ENCODE results near the gene MUC4. TPM values are rescaled to one million over a fixed set of nuclear protein-coding genes. Genes with fewer than 3 reads are reported as not detected.
"Not testable (repeated sequence)": the region's sequence is repeated elsewhere in the genome, so short reads cannot be mapped to it uniquely, and the experiment has no call there.

Gene MUC4
- total and polyA plus RNA-seq, 3 experiments from 2014 or later: 0.24 to 0.35 TPM; not detected in 1

GRCh38 chr3:195711813-195712534 is 99.8 kb downstream of the MUC4 start:
- ChIA-PET POLR2A (no interaction called here), CTCF (no interaction called here)
- Histone ChIP-seq H3K9me3 (ENCODE audit: low read length) (no peaks in the 10 kb centered on the region), H3K27me3 (ENCODE audit: insufficient read depth, low read length, poor library complexity, severe bottlenecking) (no peaks in the 10 kb centered on the region), H3K4me1 (ENCODE audit: insufficient read depth, low read length) (no peaks in the 10 kb centered on the region), H3K4me3 (ENCODE audit: low read length) (no peak overlapping the region), H3K27ac (ENCODE audit: low read depth, low read length) (no peak overlapping the region), H3K36me3 (ENCODE audit: insufficient read depth, low read length) (peaks cover 16% of the 10 kb centered on the region)
- H3K4me1 Mint-ChIP-seq: no peaks in the 10 kb centered on the region
- peaks cover 25 to 46% (median 40%) of the 10 kb centered on the region in 3 donors for H3K36me3 Mint-ChIP-seq
- H3K4me3 Mint-ChIP-seq: no peak overlapping the region
- no peak overlapping the region for H3K27ac Mint-ChIP-seq
- peak in 1 of 5 donors; percentile 19 for DNase-seq
- no peaks in the 10 kb centered on the region for H3K9me3 Mint-ChIP-seq
- no peaks in the 10 kb centered on the region for H3K27me3 Mint-ChIP-seq

- H3K9me3 ChIP-seq (ENCODE audit: low read length); DNase-seq; H3K9me3 Mint-ChIP-seq; H3K4me1 ChIP-seq (ENCODE audit: insufficient read depth, low read length); POLR2A ChIA-PET; CTCF ChIA-PET; H3K27ac Mint-ChIP-seq; H3K4me3 ChIP-seq (ENCODE audit: low read length); H3K27me3 Mint-ChIP-seq; H3K4me1 Mint-ChIP-seq; H3K27ac ChIP-seq (ENCODE audit: low read depth, low read length); H3K27me3 ChIP-seq (ENCODE audit: insufficient read depth, low read length, poor library complexity, severe bottlenecking); H3K4me3 Mint-ChIP-seq: not testable (repeated sequence)
- peaks cover 25 to 46% (median 40%) of the 10 kb centered on the region in 3 donors for H3K36me3 Mint-ChIP-seq
- H3K36me3 ChIP-seq (ENCODE audit: insufficient read depth, low read length): peaks cover 16% of the 10 kb centered on the region
These were observed 100.5 kb downstream of the MUC4 start for GRCh38 chr3:195711091-195711812.

GRCh38 chr3:195710126-195710905 is 101.4 kb downstream of the MUC4 start:
- H3K4me3 Mint-ChIP-seq; H3K27me3 ChIP-seq (ENCODE audit: insufficient read depth, low read length, poor library complexity, severe bottlenecking); H3K4me1 ChIP-seq (ENCODE audit: insufficient read depth, low read length); H3K9me3 Mint-ChIP-seq; DNase-seq; H3K9me3 ChIP-seq (ENCODE audit: low read length); H3K27ac ChIP-seq (ENCODE audit: low read depth, low read length); H3K4me3 ChIP-seq (ENCODE audit: low read length); H3K27me3 Mint-ChIP-seq; POLR2A ChIA-PET; H3K4me1 Mint-ChIP-seq: not testable (repeated sequence)
- CTCF ChIA-PET: interaction anchor here (1.3 kb wide), 1 partner anchor 14 kb away, joined by 3 read pairs; no protein-coding TSS in a partner anchor
- H3K27ac Mint-ChIP-seq: peak overlapping the region in 1 of 8 donors; percentile 50
- H3K36me3 Mint-ChIP-seq: peaks cover 24 to 43% (median 32%) of the 10 kb centered on the region in 3 donors
- peaks cover 16% of the 10 kb centered on the region for H3K36me3 ChIP-seq (ENCODE audit: insufficient read depth, low read length)

GRCh38 chr3:195709676-195710085 is 102.0 kb downstream of the MUC4 start:
- no peak overlapping the region for H3K27ac ChIP-seq (ENCODE audit: low read depth, low read length)
- ChIA-PET POLR2A (no interaction called here), CTCF (interaction anchor here (1.3 kb wide), 1 partner anchor 13 kb away, joined by 3 read pairs; no protein-coding TSS in a partner anchor)
- H3K36me3 ChIP-seq (ENCODE audit: insufficient read depth, low read length): peaks cover 16% of the 10 kb centered on the region
- no peaks in the 10 kb centered on the region for H3K27me3 Mint-ChIP-seq
- H3K27ac Mint-ChIP-seq: no peak overlapping the region
- no peaks in the 10 kb centered on the region for H3K27me3 ChIP-seq (ENCODE audit: insufficient read depth, low read length, poor library complexity, severe bottlenecking)
- H3K9me3 Mint-ChIP-seq: no peaks in the 10 kb centered on the region
- no peak overlapping the region for H3K4me3 Mint-ChIP-seq
- no peak overlapping the region for H3K4me3 ChIP-seq (ENCODE audit: low read length)
- peaks cover 0 to 2% (median 0%) of the 10 kb centered on the region in 3 donors for H3K4me1 Mint-ChIP-seq
- H3K9me3 ChIP-seq (ENCODE audit: low read length): no peaks in the 10 kb centered on the region
- peaks cover 19 to 36% (median 26%) of the 10 kb centered on the region in 3 donors for H3K36me3 Mint-ChIP-seq
- DNase-seq: no peak
- no peaks in the 10 kb centered on the region for H3K4me1 ChIP-seq (ENCODE audit: insufficient read depth, low read length)

GRCh38 chr3:195708626-195709481 is 102.9 kb downstream of the MUC4 start:
- no peak overlapping the region for H3K4me3 ChIP-seq (ENCODE audit: low read length)
- no peaks in the 10 kb centered on the region for H3K9me3 ChIP-seq (ENCODE audit: low read length)
- no peaks in the 10 kb centered on the region for H3K4me1 ChIP-seq (ENCODE audit: insufficient read depth, low read length)
- H3K27ac ChIP-seq (ENCODE audit: low read depth, low read length): no peak overlapping the region
- Mint-ChIP-seq H3K4me1 (peaks cover 0 to 2% (median 0%) of the 10 kb centered on the region in 3 donors), H3K9me3 (no peaks in the 10 kb centered on the region), H3K27ac (peak overlapping the region in 1 of 8 donors; percentile 66), H3K36me3 (peaks cover 15 to 31% (median 21%) of the 10 kb centered on the region in 3 donors), H3K27me3 (no peaks in the 10 kb centered on the region), H3K4me3 (no peak overlapping the region)
- POLR2A ChIA-PET: interaction anchor here (0.5 kb wide), 1 partner anchor 441 kb away, joined by 3 read pairs; no protein-coding TSS in a partner anchor
- peaks cover 16% of the 10 kb centered on the region for H3K36me3 ChIP-seq (ENCODE audit: insufficient read depth, low read length)
- H3K27me3 ChIP-seq (ENCODE audit: insufficient read depth, low read length, poor library complexity, severe bottlenecking): no peaks in the 10 kb centered on the region
- CTCF ChIA-PET: interaction anchor here (1.3 kb wide), 1 partner anchor 12 kb away, joined by 3 read pairs; no protein-coding TSS in a partner anchor
- no peak for DNase-seq

- DNase-seq: peak in 1 of 5 donors; percentile 26
- Histone ChIP-seq H3K4me3 (ENCODE audit: low read length) (no peak overlapping the region), H3K36me3 (ENCODE audit: insufficient read depth, low read length) (peaks cover 16% of the 10 kb centered on the region), H3K27ac (ENCODE audit: low read depth, low read length) (no peak overlapping the region), H3K9me3 (ENCODE audit: low read length) (no peaks in the 10 kb centered on the region), H3K4me1 (ENCODE audit: insufficient read depth, low read length) (no peaks in the 10 kb centered on the region), H3K27me3 (ENCODE audit: insufficient read depth, low read length, poor library complexity, severe bottlenecking) (no peaks in the 10 kb centered on the region)
- ChIA-PET CTCF (no interaction called here), POLR2A (interaction anchor here (0.5 kb wide), 1 partner anchor 440 kb away, joined by 3 read pairs; no protein-coding TSS in a partner anchor)
- Mint-ChIP-seq H3K36me3 (peaks cover 15 to 31% (median 21%) of the 10 kb centered on the region in 3 donors), H3K4me3 (no peak overlapping the region), H3K4me1 (peaks cover 0 to 2% (median 0%) of the 10 kb centered on the region in 3 donors), H3K27ac (peak overlapping the region in 1 of 8 donors; percentile 45), H3K27me3 (no peaks in the 10 kb centered on the region), H3K9me3 (no peaks in the 10 kb centered on the region)
These were observed 103.7 kb downstream of the MUC4 start for GRCh38 chr3:195708061-195708460.
